SU-DHL-6 (cell line): ENCODE results near the gene CETN3.

Experiments used
- H2AFZ ChIP-seq: fragments of 200-600 bp; sonication (generic); 2 replicates; pipeline ENCODE4 v1.6.1; 2014; ENCODE audit warnings: low read depth, mild to moderate bottlenecking, moderate library complexity, mixed read lengths, antibody characterized with exemption, low read length; ENCODE audit not compliant: severe bottlenecking
- H3F3A ChIP-seq: fragments of 200-600 bp; shearing (Covaris generic); 2 replicates; pipeline ENCODE4 v1.6.0; 2016; ENCODE audit warnings: antibody characterized with exemption, mild to moderate bottlenecking; ENCODE audit not compliant: insufficient read depth
- H3K27ac ChIP-seq: fragments of 200-600 bp; sonication (generic); 2 replicates; pipeline ENCODE4 v1.5.1; 2016; ENCODE audit warnings: low read depth, mild to moderate bottlenecking, low read length, moderate library complexity, mixed read lengths
- H3K27me3 ChIP-seq: fragments of 200-600 bp; sonication (generic), shearing (Covaris generic); 2 replicates; pipeline ENCODE4 v1.6.0; 2014; ENCODE audit warnings: mild to moderate bottlenecking, low read length
- H3K36me3 ChIP-seq: fragments of 200-600 bp; sonication (generic); 2 replicates; pipeline ENCODE4 v1.6.1; 2014; ENCODE audit warnings: mild to moderate bottlenecking, low read length, mixed read lengths
- H3K4me2 ChIP-seq: fragments of 300-600, 200-600 bp; shearing (Covaris generic), sonication (generic); 2 replicates; pipeline ENCODE4 v1.6.0; 2014; ENCODE audit warnings: low read length, low read depth, mild to moderate bottlenecking; ENCODE audit not compliant: poor library complexity, severe bottlenecking
- H3K4me3 ChIP-seq: fragments of 200-600 bp; sonication (generic); 2 replicates; pipeline ENCODE4 v1.5.1; 2014; ENCODE audit warnings: antibody characterized with exemption, low read length, mild to moderate bottlenecking, mixed read lengths; ENCODE audit not compliant: insufficient read depth, poor library complexity, severe bottlenecking
- H3K79me2 ChIP-seq: fragments of 200-600 bp; sonication (generic); 2 replicates; pipeline ENCODE4 v1.6.1; 2014; ENCODE audit warnings: mild to moderate bottlenecking, low read length, moderate library complexity; ENCODE audit not compliant: insufficient read depth
- H3K9ac ChIP-seq: fragments of 200-600 bp; sonication (generic); 2 replicates; pipeline ENCODE4 v1.7.0; 2014; ENCODE audit warnings: mild to moderate bottlenecking, low read length
- H3K9me2 ChIP-seq: fragments of 200-600 bp; sonication (generic); replicated peaks from 2 replicates; pipeline ENCODE4 v1.6.1; 2014; ENCODE audit warnings: low read length; ENCODE audit not compliant: insufficient read depth
- H3K9me3 ChIP-seq: fragments of 200-600 bp; sonication (generic); 2 replicates; pipeline ENCODE4 v1.6.1; 2014; ENCODE audit warnings: low read length, mixed read lengths; ENCODE audit not compliant: insufficient read depth
- H4K20me1 ChIP-seq: fragments of 200-600 bp; sonication (generic); 2 replicates; pipeline ENCODE4 v1.6.1; 2014; ENCODE audit warnings: low read depth, mild to moderate bottlenecking, antibody characterized with exemption, low read length, moderate library complexity, mixed read lengths
- CTCF ChIP-seq: fragments of 200-600 bp; sonication (generic); IDR thresholded peaks from one replicate; pipeline ENCODE4 v1.5.1; 2017; ENCODE audit warnings: antibody characterized with exemption, mild to moderate bottlenecking, low read length, moderate library complexity; ENCODE audit not compliant: insufficient read depth, poor library complexity, severe bottlenecking
- EZH2phosphoT487 ChIP-seq: fragments of 200-600 bp; sonication (generic), shearing (Covaris generic); conservative IDR thresholded peaks from 2 replicates; pipeline ENCODE4 v1.6.1; 2018; ENCODE audit warnings: mild to moderate bottlenecking, antibody characterized with exemption, low read length, moderate library complexity, mixed read lengths

Gene CETN3

GRCh38 chr5:90351101-90351500 is 58.5 kb downstream of the CETN3 start:
- H4K20me1 ChIP-seq, result no peaks in the 10 kb centered on the region
- no peak overlapping the region for H2AFZ ChIP-seq
- no peaks in the 10 kb centered on the region for H3K9me2 ChIP-seq
- no peaks in the 10 kb centered on the region for H3F3A ChIP-seq
- H3K4me3 ChIP-seq, result no peak overlapping the region
- no peak overlapping the region for H3K9ac ChIP-seq
- no peaks in the 10 kb centered on the region for H3K79me2 ChIP-seq
- H3K4me2 ChIP-seq, result no peak overlapping the region
- TF ChIP-seq EZH2phosphoT487 (no peak), CTCF (no peak)
- H3K27me3 ChIP-seq, result no peaks in the 10 kb centered on the region
- H3K27ac ChIP-seq, result no peak overlapping the region
- H3K9me3 ChIP-seq, result no peaks in the 10 kb centered on the region
- H3K36me3 ChIP-seq, result no peaks in the 10 kb centered on the region

- no peaks in the 10 kb centered on the region for H3K9me2 ChIP-seq
- H3K4me2 ChIP-seq, result no peak overlapping the region
- H3K9ac ChIP-seq, result no peak overlapping the region
- no peaks in the 10 kb centered on the region for H3F3A ChIP-seq
- TF ChIP-seq CTCF (no peak), EZH2phosphoT487 (no peak)
- H4K20me1 ChIP-seq, result no peaks in the 10 kb centered on the region
- H3K36me3 ChIP-seq, result no peaks in the 10 kb centered on the region
- H3K27me3 ChIP-seq, result no peaks in the 10 kb centered on the region
- no peak overlapping the region for H3K27ac ChIP-seq
- H2AFZ ChIP-seq, result no peak overlapping the region
- no peaks in the 10 kb centered on the region for H3K9me3 ChIP-seq
- no peaks in the 10 kb centered on the region for H3K79me2 ChIP-seq
- H3K4me3 ChIP-seq, result no peak overlapping the region
Observed at GRCh38 chr5:90347462-90347861, 62.1 kb downstream of the CETN3 start.

GRCh38 chr5:90345684-90346083 is 63.9 kb downstream of the CETN3 start:
- no peaks in the 10 kb centered on the region for H3K36me3 ChIP-seq
- no peaks in the 10 kb centered on the region for H3K79me2 ChIP-seq
- no peaks in the 10 kb centered on the region for H4K20me1 ChIP-seq
- H2AFZ ChIP-seq, result no peak overlapping the region
- H3K9me2 ChIP-seq, result no peaks in the 10 kb centered on the region
- no peak overlapping the region for H3K4me2 ChIP-seq
- no peaks in the 10 kb centered on the region for H3F3A ChIP-seq
- no peak overlapping the region for H3K27ac ChIP-seq
- H3K4me3 ChIP-seq, result no peak overlapping the region
- H3K9me3 ChIP-seq, result no peaks in the 10 kb centered on the region
- H3K9ac ChIP-seq, result no peak overlapping the region
- no peaks in the 10 kb centered on the region for H3K27me3 ChIP-seq
- TF ChIP-seq CTCF (no peak), EZH2phosphoT487 (no peak)
